Middle frontal gyrus (tissue), 1 donor: ENCODE measurements around the gene AMTN.

Experiments used
- DNase-seq: peaks from one replicate; pipeline ENCODE4 v3.0.0-alpha.2; 2015; ENCODE audit warnings: low spot score; ENCODE audit errors: extremely low spot score

Gene AMTN

DNA sequence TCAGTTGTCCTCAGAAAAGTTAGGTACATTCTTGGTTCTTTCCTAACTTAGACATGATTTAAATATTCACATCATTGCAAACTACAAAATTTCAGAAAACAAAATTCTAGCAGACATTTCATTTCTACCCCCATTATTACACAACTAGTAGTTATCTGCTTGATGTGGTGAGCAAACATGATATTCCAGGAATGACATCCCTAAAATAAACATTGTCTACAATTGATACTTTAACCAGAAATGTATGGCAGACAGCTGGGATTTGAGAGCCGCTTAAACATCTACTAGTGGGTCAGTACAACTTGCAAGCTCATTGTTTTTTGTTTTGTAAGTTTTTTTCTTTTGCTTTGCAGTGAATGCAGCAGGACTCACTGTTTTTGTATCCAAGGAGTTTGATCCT is 41.6 kb downstream of the AMTN start:
- no peak for DNase-seq

DNA sequence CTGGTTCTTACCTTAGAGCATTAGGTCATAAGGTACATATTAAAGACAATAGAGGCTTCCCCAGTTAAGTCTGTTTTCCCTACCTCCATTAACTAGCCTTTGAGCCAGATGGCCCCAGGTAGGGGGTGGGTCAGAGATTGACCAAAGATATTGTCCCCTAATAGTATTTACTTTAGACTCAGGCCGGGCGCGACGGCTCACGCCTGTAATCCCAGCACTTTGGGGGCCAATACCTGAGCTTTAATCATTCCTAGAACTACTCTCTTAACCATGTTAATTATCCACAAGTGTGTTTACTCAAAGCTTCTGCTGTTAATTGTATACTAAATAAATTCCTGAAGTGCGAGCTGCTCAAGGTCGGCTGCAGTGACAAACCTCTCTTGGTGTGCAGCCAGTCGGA is 45.7 kb downstream of the AMTN start:
- no peak for DNase-seq

DNA sequence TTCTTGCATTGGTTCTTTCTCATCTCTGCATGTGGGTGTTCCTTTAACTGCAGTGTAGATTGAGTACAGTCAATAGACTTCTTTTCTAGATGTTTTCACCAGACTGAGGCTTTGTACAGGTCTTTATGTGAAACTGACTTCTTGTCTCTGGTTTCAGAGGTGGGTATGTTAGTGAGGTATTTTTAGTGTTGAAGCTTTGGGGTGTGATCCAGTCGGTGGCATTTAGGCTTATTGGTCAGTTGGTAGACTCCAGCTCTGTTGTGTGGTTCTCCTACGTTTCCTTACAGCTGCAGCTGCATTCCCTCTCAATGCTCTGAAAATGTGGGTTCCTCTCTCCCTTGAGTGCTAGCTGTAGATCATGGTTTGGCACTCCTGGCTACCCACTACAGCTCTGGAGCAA is 52.4 kb downstream of the AMTN start:
- no peak for DNase-seq

DNA sequence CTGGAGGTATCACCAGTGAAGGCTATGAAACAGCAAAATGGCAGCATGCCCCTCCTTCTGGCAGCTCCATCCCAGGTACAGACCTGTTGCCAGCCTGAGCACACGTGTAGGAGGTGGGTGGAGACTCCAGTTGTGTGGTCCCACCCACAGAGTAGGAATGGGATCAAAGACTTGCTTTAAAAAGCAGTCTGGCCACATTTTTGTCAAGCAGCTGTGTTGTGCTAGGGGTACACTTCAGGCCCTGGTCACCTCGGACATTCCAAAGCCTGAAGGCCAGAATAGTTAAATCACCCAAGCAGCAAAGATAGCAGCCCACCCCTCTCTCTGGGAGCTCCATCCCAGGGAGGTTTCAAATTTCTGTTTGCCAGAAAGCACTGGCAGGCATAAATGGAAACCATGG is 53.4 kb downstream of the AMTN start:
- DNase-seq: no peak

DNA sequence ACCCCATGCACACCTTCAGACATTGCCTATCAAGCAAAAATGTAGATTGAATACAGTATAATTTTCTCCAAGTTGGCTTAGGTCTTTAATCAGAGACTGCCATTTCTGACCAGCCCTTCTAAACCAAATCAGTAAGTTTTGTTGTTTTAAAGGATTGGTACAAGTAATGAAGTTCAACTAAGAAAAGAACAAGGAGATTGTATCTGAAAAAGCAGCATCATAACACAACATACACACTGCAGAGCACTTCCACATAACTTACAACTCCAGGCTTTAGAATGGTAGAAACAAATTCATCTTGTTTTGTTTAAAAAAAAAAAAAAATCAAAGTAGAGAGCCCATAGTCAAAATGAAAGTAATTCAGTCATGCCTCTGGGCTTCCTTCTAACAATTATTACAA is 57.6 kb downstream of the AMTN start:
- no peak for DNase-seq

DNA sequence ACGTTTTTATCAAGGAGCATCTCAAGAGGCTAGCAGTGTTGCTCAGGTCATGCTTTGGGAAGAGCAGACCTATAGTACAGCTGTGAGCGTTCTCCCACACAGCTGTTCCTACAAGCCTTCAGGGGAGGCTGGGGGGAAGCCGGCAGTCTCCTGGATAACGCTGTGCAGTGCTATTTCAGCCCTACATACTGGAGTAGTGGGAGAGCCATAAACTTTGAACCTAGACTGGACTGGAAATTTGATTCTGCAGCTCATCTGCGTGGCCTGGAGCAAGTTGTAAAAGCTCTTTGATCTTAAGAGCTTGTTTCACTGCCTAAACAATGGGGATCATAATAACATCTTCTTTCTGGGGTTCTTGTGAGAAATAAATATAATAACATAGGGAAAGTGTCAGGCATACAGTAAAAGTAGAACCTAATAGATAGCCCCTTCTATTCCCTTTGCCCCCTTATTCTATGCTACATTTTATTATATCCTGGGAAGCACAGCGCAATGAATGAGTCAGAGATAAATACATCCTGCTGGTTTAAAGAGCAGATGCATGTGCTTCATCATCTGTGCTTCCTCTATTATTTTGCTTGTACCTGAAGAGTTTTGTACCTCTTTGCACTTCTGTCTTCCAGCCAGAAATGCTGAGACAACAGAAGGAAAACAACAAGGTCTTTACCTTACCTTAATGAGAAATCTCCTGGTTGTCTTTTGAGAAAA is 59.0 kb downstream of the AMTN start:
- no peak for DNase-seq

DNA sequence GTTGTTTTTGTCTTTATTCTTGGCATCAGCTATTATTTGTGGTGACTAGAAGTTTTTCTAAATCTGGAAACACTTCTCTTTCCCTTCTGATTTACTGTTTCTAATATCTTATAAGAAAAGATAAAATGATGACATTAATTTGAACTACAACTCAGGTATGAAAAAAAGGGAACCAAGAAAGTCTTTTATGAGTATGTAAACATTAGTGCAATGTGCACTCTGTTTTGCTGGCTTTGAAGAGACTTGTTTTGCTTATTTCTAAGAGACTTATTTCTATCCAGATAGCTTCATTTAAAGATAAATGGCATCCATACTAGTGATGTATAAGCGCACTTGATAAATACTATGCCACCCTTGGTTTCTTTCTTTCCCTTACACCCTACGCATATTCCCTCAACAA is 63.6 kb downstream of the AMTN start:
- DNase-seq: no peak
